ENCODE results near the gene HNRNPK.

DNA sequence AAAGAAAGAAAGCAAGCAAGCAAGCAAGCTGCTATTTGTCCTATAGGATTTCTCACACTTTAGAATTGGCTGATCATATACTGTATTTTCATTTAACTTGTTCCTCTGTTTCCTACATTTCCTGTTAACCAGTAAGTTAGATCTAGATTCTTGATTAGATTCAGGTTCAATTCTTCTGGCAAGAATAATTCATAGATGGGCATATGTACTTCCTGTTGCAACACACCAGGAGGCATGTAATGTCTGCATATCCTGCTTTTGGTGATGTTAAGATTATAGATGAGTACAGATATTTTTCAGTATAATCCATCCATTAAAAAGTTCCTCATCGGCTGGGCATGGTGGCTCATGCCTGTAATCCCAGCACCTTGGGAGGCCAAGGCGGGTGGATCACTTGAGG is 48.0 kb downstream of the HNRNPK start:
- TF ChIP-seq, protein P1, sequence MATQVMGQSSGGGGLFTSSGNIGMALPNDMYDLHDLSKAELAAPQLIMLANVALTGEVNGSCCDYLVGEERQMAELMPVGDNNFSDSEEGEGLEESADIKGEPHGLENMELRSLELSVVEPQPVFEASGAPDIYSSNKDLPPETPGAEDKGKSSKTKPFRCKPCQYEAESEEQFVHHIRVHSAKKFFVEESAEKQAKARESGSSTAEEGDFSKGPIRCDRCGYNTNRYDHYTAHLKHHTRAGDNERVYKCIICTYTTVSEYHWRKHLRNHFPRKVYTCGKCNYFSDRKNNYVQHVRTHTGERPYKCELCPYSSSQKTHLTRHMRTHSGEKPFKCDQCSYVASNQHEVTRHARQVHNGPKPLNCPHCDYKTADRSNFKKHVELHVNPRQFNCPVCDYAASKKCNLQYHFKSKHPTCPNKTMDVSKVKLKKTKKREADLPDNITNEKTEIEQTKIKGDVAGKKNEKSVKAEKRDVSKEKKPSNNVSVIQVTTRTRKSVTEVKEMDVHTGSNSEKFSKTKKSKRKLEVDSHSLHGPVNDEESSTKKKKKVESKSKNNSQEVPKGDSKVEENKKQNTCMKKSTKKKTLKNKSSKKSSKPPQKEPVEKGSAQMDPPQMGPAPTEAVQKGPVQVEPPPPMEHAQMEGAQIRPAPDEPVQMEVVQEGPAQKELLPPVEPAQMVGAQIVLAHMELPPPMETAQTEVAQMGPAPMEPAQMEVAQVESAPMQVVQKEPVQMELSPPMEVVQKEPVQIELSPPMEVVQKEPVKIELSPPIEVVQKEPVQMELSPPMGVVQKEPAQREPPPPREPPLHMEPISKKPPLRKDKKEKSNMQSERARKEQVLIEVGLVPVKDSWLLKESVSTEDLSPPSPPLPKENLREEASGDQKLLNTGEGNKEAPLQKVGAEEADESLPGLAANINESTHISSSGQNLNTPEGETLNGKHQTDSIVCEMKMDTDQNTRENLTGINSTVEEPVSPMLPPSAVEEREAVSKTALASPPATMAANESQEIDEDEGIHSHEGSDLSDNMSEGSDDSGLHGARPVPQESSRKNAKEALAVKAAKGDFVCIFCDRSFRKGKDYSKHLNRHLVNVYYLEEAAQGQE (IDR thresholded peaks at IDR 0.05; ENCODE audit: low read depth) = no peak
- TF ChIP-seq TAF1 (IDR thresholded peaks at IDR 0.05; ENCODE audit: low read depth) (no peak), RAD21 (IDR thresholded peaks at IDR 0.05; ENCODE audit: low read depth) (no peak), TEAD4 (IDR thresholded peaks at IDR 0.05) (no peak), EP300 (IDR thresholded peaks at IDR 0.05; ENCODE audit: borderline replicate concordance) (no peak), EGR1 (IDR thresholded peaks at IDR 0.05) (no peak), YY1 (IDR thresholded peaks at IDR 0.05; ENCODE audit: low read depth) (no peak), CREB1 (IDR thresholded peaks at IDR 0.05; ENCODE audit: low read depth) (no peak), CEBPB (IDR thresholded peaks at IDR 0.05) (no peak), NFIC (IDR thresholded peaks at IDR 0.05) (no peak), TCF12 (IDR thresholded peaks at IDR 0.05; ENCODE audit: low read depth) (no peak), ZBTB7A (IDR thresholded peaks at IDR 0.05; ENCODE audit: low read depth) (no peak), FOXM1 (IDR thresholded peaks at IDR 0.05; ENCODE audit: borderline replicate concordance, low read depth) (no peak)
- TF ChIP-seq, protein P2, sequence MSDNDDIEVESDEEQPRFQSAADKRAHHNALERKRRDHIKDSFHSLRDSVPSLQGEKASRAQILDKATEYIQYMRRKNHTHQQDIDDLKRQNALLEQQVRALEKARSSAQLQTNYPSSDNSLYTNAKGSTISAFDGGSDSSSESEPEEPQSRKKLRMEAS (IDR thresholded peaks at IDR 0.05) = no peak
